Measurements from ENCODE around the gene CMC4. TPM values are rescaled to one million over a fixed set of nuclear protein-coding genes. Genes with fewer than 3 reads are reported as not detected.
A peak's percentile ranks its signal among the peaks of the same experiment; 100 is the strongest.

CMC4 gene
- total and polyA plus RNA-seq, 9 of the 15 experiments (the other 6 are each of a cell fraction or from before 2014, with no cell fraction given), result 3.5 to 16.9 (median 8.2) TPM

GRCh38 chrX:155022585-155022984 is 48.4 kb downstream of the CMC4 start, which contains the start of gene F8 (continued):
- TF ChIP-seq TBL1XR1 (IDR thresholded peaks at IDR 0.05; ENCODE audit: low read length in 2 of 2) (0 out of 4 replicates have a peak, but pooled peaks of 1 of the 2 experiments have one; percentile 9), ZBTB8A (IDR thresholded peaks at IDR 0.05; ENCODE audit: partially characterized antibody) (no peak), NCOA6 (IDR thresholded peaks at IDR 0.05) (no peak), ETV1 (tag; conservative IDR thresholded peaks at IDR 0.05; ENCODE audit: low read depth) (peak; percentile 30), RUNX1 (IDR thresholded peaks at IDR 0.05; ENCODE audit: low read depth) (no peak), MTA1 (IDR thresholded peaks at IDR 0.05; ENCODE audit: borderline replicate concordance) (no peak), TEAD4 (IDR thresholded peaks at IDR 0.05; ENCODE audit: low read length) (peak; percentile 55; the same call in 1 of the 2 replicates), TEAD4 (CRISPR knock-in tag; IDR thresholded peaks at IDR 0.05; ENCODE audit: borderline replicate concordance) (no peak), SAFB2 (IDR thresholded peaks at IDR 0.05; ENCODE audit: borderline replicate concordance, low read depth, low read length, severe bottlenecking) (no peak), FOXP1 (CRISPR knock-in tag; IDR thresholded peaks at IDR 0.05) (no peak), CHD2 (IDR thresholded peaks at IDR 0.05; ENCODE audit: low read depth, low read length) (no peak), TAL1 (IDR thresholded peaks at IDR 0.05) (peak; percentile 52), SRSF7 (optimal IDR thresholded peaks at IDR 0.05; ENCODE audit: low read depth, low read length) (no peak), ZNF143 (CRISPR knock-in tag; IDR thresholded peaks at IDR 0.05) (no peak), FOXA3 (CRISPR knock-in tag; conservative IDR thresholded peaks at IDR 0.05 in 1 of 2, IDR thresholded peaks at IDR 0.05 in 1 of 2) (no peak), ZBTB1 (CRISPR knock-in tag; IDR thresholded peaks at IDR 0.05; ENCODE audit: borderline replicate concordance, low read depth) (no peak), SRSF3 (IDR thresholded peaks at IDR 0.05; ENCODE audit: insufficient read depth, low read length) (no peak), ZNF639 (CRISPR knock-in tag; conservative IDR thresholded peaks at IDR 0.05 in 1 of 2, IDR thresholded peaks at IDR 0.05 in 1 of 2) (no peak), DPF2 (IDR thresholded peaks at IDR 0.05) (0 out of 2 replicates have a peak, but pooled peaks have one; percentile 38), KLF13 (tag; IDR thresholded peaks at IDR 0.05; ENCODE audit: borderline replicate concordance, low read depth) (no peak), ZNF583 (CRISPR knock-in tag; IDR thresholded peaks at IDR 0.05) (no peak), FOXK2 (conservative IDR thresholded peaks at IDR 0.05 in 1 of 2, IDR thresholded peaks at IDR 0.05 in 1 of 2; ENCODE audit: low read depth in 2 of 2) (no peak)
- TF ChIP-seq, protein P1, sequence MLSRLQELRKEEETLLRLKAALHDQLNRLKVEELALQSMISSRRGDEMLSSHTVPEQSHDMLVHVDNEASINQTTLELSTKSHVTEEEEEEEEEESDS (CRISPR knock-in tag; IDR thresholded peaks at IDR 0.05), result no peak
- TF ChIP-seq, protein P2, sequence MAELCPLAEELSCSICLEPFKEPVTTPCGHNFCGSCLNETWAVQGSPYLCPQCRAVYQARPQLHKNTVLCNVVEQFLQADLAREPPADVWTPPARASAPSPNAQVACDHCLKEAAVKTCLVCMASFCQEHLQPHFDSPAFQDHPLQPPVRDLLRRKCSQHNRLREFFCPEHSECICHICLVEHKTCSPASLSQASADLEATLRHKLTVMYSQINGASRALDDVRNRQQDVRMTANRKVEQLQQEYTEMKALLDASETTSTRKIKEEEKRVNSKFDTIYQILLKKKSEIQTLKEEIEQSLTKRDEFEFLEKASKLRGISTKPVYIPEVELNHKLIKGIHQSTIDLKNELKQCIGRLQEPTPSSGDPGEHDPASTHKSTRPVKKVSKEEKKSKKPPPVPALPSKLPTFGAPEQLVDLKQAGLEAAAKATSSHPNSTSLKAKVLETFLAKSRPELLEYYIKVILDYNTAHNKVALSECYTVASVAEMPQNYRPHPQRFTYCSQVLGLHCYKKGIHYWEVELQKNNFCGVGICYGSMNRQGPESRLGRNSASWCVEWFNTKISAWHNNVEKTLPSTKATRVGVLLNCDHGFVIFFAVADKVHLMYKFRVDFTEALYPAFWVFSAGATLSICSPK (IDR thresholded peaks at IDR 0.05; ENCODE audit: borderline replicate concordance), result no peak
- TF ChIP-seq, protein P3, sequence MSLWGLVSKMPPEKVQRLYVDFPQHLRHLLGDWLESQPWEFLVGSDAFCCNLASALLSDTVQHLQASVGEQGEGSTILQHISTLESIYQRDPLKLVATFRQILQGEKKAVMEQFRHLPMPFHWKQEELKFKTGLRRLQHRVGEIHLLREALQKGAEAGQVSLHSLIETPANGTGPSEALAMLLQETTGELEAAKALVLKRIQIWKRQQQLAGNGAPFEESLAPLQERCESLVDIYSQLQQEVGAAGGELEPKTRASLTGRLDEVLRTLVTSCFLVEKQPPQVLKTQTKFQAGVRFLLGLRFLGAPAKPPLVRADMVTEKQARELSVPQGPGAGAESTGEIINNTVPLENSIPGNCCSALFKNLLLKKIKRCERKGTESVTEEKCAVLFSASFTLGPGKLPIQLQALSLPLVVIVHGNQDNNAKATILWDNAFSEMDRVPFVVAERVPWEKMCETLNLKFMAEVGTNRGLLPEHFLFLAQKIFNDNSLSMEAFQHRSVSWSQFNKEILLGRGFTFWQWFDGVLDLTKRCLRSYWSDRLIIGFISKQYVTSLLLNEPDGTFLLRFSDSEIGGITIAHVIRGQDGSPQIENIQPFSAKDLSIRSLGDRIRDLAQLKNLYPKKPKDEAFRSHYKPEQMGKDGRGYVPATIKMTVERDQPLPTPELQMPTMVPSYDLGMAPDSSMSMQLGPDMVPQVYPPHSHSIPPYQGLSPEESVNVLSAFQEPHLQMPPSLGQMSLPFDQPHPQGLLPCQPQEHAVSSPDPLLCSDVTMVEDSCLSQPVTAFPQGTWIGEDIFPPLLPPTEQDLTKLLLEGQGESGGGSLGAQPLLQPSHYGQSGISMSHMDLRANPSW (CRISPR knock-in tag; IDR thresholded peaks at IDR 0.05), result no peak
